HG02678 (cell line): ENCODE results near the gene ZNF831.
A peak's percentile ranks its signal among the peaks of the same experiment; 100 is the strongest.

ENCODE experiments used
- ATAC-seq: cut with Tn5 transposase; IDR thresholded peaks from one replicate; pipeline ENCODE4 v1.9.1; 2021; ENCODE audit warnings: mild to moderate bottlenecking, moderate library complexity; ENCODE audit not compliant: unreplicated experiment

Gene ZNF831

DNA sequence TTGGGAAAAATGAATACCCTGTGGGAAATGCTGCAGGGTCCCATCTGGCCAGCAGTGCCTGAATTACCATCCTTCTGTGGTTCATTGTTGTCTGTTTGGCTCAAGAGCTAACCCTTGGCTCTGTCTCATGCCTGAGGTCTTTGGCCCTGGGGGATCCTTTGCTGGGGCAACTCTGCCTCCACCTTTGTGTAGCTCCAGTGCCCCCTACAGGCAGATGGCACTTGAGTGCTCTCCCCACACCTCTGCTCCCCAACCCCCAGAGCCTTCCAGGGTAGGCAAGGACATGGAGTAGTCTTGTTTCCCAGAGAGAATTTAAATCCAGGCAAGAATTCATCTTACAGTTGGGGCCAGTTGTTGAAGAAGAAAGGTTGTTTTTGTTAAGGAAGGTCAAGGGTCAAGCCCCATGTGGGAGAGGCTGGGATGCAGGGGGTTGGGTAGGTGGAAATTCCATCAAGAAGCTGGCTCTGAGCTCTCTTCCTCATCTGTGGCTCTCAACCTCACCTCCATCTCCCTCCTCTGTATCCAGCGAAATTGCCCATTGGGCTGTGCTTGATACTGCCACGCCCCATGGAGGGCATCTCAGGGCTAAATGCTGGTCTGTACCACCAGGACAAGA is 44.2 kb downstream of the ZNF831 start:
- ATAC-seq: no peak

DNA sequence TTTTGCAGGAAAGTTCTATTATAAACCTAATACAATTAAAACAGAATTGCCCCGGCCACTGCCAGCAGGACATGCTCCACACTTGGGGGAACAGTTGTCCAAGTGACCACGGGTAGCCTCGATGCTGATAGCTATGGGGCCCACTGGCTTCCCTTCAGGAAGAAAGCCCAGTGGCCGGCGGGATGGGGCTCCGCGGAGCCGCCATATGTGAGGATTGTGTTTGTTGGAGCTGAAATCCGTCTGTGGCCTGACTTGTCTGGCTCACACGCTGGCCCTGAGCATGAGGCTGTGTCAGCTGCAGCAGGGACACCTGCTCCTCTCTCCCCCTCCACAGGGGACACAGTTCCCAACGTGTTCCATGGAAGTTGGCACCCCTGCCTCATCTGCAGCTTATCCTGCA is 46.6 kb downstream of the ZNF831 start:
- no peak for ATAC-seq

DNA sequence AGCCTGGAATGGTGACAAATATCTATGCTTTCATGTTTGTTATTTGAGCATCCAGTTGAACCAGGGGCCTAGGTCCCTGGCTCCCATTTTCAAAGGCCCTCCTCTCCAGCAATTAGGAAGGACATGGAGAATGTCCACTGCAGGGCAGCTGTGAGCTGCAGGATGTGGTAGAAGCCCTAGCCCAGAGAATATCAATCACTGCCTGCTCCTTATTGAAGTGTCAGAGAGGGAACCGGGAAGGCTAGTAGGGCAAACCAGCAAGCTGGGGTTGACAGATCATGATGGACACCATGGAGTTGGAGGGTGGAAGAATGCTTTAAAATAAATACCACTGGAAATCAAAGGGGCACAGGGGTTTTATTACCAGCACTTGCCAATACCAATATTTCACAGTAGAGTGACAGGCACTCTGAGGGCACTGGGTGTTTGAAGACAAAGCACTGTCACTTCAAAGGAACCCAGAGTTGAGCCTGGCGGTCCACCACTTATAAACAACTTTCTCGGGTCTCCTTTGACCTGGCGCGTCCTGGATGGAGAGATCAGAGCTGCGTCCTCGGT is 47.7 kb downstream of the ZNF831 start:
- ATAC-seq: no peak

DNA sequence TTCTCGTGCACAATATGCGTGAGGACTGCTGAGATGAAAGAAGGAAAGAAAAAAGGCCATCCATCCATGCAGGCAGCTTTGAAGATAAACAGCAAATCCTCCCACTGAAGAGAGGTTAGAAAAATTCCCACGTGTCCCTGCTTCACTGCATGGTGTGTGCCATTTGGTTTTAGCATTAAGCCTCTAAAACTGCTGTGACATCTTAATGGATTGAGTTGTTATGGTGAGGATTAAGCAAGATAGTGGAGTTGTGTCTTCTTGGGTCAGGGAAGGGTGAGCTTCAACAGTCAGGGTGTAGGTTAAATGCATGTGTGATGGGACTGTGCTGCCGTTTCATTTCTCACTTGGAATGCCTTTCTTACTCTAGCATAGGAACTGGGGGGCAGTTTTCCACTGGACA is 50.5 kb downstream of the ZNF831 start:
- no peak for ATAC-seq

DNA sequence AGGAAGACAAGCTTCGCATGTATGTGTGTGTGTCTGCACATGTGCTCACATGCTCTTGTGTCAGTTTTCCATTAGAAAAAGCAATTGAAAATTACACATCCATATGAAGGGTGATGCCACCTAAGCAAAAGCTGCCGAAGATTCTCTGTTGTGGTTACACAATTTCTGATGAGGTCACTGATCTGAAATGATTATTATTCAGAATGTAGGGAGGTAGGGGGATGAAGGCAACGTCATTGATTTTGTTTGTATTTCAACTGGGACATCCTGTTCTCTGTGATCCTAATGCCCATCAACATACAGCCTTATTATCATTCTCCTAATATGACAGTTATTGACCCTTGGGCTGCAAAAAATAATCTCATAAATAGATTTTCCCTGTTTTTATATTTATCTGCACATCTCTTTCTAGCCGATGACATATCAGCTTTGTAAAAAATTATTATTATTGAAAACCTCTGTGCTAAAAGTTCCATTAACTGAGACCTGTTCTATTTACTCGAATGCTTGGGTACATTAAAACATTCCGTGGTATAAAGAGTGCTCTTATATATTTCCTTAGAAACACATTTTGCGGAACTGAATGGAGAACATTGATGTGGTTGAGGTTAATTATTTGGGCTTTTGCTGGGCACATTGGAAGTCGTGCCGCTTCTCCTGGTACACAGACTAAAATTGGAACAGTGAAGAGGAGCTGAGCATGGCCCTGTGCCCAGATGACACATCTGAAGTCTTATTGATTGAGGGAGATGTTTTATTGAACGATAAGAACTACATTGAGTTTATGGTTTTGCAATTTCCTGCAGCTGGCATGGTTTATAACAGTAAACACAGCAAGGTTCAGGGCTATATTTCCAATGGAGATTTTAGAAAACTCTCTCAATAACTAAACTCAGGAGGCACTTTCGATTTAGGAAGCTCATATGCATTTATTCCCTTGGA is 51.3 kb downstream of the ZNF831 start:
- no peak for ATAC-seq

DNA sequence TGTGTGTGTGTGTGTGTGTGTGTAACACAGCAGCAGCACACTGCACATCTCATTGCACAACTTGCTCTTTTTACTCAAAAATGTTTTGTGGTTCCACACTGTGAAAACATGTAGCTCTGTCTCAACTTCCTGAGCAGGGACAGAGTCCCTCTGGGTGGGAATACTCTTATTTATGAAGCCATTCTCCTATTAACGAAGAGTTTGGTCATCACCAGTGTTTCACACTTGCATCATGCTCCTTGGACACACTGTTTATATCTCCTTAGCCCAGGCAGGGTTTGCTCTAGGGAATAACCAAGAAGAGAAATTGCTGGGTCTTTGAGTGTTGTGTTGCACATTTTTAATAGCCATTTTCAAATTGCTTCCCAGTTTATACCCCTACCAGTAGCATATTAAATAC is 53.6 kb downstream of the ZNF831 start:
- ATAC-seq: no peak

DNA sequence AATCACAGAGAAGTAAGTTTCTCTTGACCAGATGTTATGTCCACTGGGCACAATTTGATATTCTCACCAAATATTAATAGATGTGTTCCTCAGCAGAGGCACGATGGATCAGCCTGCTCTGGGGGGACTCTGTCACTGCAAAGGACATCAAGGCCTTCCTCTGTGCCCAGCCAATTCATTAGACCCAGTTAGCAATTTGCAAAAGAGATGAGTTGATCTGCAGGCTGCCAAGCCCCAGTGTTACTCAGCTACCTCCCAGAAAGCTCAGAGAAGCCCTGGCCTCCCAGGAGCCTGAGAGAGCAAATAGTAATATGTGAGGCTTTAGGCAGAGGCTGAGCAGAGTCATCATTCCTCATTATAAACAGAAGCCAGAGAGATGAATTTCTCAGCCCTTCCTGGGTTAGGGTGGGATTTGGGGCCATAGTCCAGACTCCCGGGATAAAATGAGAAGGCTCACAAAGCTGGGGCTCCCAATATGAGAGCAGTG is 54.2 kb downstream of the ZNF831 start:
- ATAC-seq: no peak

DNA sequence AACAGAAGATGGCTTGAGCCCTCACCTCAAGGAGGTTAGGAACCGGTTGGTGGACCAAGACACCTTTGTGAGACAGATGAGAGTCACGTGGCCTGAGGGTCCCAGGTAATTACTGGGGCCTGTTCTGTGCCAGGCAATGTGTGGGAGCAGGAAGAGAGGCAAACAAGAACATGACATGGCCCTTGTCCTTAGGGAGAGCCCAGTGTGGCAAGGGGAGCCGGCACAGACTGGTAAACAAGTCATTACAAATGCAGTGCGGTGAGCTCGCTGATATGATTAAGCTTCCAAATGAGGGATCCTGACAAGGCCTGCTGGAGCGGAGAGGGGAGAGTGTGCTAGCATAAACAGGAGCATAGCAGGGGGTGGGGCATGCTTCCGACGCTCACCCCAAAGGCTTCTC is 55.6 kb downstream of the ZNF831 start:
- ATAC-seq: no peak

DNA sequence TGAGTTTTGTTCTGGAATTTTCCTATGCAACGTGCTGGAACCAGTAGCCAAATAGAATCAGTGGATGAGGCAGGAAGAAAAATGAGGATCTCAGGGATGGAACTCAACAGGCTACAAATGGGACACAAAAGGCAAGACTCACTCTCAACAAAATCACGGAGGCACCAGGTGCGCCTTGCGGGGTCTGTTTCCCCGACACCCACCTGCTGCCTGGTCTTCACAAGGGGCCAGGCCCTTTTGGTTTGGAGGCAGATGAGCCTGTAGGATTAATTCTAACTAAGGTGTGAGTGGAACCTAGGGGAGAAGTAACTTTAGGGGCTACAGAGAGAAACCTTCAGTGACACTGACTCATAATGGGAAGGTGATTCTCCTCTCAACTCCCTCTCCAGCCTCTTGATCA is 56.5 kb downstream of the ZNF831 start:
- no peak for ATAC-seq

DNA sequence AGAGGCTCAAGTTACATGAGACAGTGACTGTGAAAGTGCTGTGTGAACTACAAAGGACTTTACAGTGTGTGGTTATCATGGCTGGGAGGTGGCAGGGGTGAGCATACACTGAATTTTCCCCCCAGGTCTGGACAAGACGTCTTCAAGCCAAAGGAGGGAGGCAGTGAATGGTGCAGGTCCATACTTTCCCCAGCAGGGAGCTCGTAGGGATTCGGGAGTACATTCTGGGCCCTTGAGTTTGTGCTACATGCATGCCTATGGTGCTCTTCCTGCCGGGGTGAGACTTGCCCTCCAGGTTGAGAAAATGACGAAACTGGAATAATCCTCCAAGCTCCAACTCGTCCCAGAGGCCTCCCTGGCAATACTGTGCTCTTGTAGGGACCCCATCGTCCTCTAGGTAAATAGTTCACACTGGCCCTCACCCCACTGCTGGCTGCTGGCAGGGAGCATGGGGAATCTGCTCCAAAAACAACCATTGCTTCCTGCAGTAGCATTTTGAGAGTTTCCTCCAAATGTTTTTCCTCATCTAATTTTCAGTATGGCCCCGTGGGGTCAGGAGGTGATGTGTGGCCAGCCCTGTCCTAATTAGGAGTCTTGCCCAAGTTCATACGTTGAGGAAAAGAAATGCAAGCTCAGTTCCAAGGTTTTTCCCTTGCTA is 57.6 kb downstream of the ZNF831 start:
- ATAC-seq: no peak

DNA sequence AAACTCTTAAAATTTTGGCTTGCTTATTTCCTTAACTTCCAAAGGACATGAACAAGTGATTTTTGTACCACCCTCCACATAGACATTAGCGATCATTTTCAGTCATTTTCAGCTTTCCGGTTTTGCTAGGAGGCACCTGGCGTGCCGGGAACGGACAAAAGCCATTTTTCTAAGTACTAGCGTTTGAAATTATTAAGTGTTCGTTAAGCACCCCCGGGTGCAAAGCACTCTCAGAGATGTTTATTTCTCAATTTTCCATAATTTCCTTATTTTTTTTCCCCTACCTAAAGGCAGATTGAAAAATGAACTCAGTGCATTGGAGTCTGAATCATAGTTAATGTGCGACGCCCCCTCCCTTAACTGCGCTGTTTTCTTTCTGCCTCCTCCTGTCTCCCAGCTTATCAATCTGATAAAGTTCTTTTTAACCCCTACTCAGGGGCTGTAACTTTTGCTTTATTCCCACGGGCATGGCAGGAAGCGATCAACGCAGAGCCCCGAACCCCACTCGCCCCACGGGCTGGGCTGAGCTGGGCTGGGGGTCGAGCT is 58.2 kb downstream of the ZNF831 start:
- ATAC-seq: no peak

DNA sequence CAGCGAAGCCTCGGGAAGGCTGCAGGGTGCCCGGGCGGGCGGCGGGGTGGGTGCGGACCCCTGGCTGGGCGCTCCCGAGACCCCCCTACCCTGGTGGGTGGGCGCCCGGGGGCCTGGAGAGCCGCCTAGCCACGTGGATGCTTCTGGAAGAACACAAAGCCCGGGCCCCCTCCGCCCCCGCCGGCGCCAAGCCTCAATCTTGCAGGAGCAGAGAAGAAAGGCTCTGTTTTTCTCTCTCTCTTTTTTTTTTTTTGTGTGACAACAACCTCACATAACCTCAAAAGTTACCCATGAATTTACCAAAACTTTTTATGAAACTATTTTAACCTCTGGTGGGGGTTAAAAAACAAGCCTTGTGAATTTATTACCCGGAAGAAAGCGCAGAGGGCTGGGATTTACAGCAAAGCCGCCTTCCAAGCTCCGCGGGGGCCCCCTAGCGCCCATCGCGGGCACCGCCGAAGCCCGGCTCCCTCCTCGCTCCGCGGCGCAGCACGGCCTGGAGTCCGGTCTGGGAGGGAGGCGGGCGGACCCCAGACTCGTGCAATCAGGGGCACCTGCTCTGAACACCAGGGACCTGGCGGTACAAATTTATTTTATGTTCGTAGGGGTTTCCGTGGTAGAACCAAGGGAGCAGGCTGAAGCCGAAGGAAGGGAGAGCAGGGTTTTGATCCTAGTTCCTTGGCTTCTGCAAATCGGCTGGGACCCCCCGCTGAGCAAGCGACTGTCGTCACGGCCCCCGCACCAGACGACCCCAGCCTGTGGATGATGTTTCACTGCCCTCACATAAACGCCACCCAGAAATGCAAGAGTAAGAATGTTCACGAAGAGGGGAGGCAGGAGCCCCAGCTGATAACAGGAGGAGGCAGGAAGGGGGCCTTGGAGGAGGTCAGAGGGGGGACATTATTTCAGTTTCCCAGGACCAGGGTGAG is 58.9 kb downstream of the ZNF831 start:
- ATAC-seq: peak; percentile 69

DNA sequence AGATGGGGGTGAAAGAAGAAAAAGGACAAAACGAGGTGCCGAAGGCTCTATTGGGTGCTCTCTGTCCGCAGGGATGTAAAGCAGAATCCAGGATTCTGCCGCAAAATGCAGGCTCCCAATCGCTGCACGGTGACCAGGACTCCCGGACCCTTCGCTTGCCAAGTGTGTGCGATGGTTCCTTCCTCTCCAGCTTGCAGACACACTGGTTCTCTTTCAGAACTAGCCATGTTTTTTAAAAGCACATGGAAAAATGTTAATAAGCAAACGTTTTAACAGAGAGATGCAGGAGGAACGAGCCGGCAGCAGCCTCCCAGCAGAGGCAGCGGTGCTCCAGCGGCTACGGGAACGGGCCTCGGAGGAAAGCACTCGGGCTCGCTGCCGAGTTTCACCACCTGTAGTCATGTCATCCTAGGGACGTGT is 59.6 kb downstream of the ZNF831 start:
- no peak for ATAC-seq

DNA sequence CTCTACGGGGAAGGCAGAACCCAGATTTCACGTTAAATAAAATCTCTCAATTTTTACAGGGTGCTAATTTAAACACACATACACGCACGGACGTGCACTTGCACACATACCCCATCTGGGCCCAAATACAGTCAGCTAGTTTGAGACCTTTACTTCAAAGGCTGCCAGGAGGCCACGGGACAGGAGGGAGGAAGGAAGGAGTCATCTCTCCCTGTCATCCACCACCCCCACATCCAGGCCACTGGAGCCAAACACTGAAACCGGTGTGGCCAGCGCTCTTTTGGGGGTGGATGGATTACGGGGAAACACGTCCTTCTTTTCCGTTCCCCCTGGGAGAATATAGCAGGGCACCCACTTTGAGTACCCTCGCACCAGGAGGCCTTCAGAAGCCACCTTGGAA is 60.1 kb downstream of the ZNF831 start:
- no peak for ATAC-seq

DNA sequence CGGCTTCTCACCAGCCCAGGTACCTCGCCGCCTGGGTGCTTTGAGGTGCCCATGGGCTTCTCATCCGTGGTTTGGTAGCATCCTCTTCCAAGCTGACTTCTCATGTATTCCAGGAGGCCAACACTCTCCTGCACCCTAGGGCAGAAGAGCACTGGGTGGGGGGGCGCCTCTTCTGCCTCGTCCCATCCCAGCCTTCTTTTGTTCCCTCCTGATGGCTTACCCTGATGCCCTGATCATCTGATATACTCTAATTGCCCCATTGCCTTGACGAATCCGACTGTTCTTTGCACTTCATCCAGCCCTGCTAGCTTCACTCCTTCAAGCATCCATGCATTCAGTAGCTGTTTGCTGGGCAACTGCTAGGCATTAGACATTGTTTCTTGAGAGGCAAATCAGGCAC is 60.6 kb downstream of the ZNF831 start:
- ATAC-seq: no peak

DNA sequence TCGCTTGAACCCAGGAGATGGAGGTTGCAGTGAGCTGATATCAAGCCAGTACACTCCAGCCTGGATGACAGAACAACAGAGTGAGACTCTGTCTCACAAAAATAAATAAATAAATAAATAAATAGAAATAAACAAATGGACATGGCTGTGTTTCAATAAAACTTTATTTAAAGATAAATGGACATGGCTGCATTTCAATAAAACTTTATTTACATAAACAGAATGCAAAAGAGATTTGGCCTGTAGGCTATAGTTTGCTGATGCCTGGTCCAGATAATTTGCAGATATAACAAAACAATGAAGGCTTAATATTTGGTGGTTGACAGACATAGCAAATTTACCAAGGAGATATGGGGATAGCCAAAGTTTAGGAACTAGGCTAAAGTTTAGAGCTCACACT is 66.8 kb downstream of the ZNF831 start:
- no peak for ATAC-seq

DNA sequence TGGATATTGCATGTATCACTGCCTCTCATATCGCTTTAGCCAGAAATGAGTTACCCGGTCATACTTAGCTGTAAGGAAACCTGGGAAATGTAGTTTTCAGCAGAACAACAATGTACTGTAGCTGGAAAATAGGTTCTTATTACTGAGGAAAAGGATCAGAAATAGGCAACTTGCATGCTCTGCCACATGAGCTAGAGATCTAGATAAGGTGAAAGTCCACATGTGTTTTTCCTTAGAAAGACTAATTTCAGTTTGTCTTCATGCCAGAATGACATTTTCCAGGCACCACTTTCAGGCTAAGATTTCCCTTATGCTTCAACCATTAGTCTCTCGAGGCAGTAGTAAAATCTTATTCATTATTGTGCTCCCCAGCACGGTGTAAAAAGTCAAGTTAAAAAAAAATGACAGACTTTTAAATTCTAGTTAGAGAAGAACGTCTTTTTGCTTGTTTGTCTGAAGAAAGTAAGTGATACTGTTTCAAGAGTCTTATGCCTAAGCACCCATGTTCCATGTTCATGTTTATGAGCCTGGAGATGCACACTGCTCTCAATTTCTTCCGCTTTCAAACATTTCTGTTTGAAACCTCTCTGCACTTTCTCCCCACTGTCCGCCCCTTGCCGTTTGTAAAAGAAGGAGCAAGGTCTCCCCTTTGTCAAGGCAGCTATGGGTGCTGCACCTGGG is 67.6 kb downstream of the ZNF831 start:
- no peak for ATAC-seq

DNA sequence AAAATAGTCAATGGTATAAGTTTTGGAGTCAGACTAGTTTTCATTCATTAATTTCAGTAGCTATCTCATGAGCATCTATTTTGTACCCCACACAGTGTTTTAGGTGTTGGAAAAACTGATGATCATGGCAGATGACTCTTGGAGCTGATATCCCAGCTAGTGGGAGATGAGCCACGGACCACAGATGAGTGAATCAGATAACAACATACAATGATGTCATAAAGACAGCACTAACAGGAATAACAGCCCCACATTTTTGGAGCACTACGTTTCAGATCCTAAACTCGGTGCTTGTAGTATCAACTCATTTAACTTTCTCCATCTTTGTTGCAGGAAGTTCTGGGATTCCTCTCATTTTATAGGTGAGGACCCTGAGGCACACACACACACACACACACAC is 69.0 kb downstream of the ZNF831 start:
- no peak for ATAC-seq

DNA sequence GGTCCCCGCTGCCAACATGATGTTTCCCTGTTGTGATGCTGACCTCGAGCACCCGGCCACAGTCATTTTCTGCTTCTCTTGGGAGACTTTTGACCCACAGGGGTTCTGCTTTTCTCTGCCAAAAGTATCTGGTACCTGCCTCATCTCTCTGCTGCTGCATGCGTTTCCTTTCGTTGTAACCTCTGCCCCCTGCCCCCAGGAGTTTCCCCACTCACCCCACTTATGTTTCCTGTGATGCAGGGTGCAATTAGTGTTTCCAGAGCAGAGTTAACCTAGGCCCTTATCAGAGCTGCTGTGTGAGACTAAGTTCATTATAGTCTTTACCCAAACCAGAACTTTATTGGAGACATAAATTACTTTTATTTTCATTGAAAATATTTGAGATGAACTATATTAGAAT is 71.6 kb downstream of the ZNF831 start:
- ATAC-seq: no peak

DNA sequence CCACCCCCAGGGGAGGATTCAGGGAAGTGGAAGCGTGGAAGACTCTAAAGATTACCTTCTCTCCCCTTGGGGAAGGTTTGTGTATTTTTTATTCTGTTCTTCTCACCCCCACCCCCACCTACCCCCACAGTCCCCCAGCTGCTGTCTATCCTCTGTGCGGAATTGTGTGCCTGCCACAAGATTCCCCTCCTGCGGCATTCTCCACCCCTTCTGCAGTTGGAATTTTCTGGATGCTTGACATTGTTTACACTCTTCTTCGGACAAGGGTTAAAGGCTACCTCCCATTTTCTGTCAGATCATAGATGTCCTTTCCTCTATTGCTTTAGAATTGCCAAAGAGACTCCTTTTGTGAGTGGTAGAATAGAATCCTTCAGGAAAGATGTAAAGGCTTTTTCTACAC is 76.4 kb downstream of the ZNF831 start:
- no peak for ATAC-seq
